HepG2 (cell line): ENCODE measurements around the gene IFT52. TPM values are rescaled to one million over a fixed set of nuclear protein-coding genes. Genes with fewer than 3 reads are reported as not detected.
A peak's percentile ranks its signal among the peaks of the same experiment; 100 is the strongest.

ENCODE experiments used
- CREB1 ChIP-seq, 2 experiments: fragments of 450-650 bp in 1 of 2; IDR thresholded peaks; 2 replicates each; pipeline ENCODE4 v1.6.1; 2016 to 2017; ENCODE audit warnings: control low read depth in 1 of 2, mild to moderate bottlenecking in 1 of 2, missing compliant biosample characterization in 1 of 2, missing genetic modification characterization in 1 of 2
- HOXA9 ChIP-seq: sonication (generic); formaldehyde crosslinking; IDR thresholded peaks from 2 replicates; pipeline ENCODE4 v1.8.1; 2022; ENCODE audit warnings: missing genetic modification reagents, mild to moderate bottlenecking, moderate library complexity, borderline replicate concordance
- LRRFIP1 ChIP-seq: sonication (generic); formaldehyde crosslinking; conservative IDR thresholded peaks from 2 replicates; pipeline ENCODE4 v1.4.0; 2020; ENCODE audit warnings: missing genetic modification reagents
- MEIS1 ChIP-seq: sonication (generic); formaldehyde crosslinking; IDR thresholded peaks from 2 replicates; pipeline ENCODE4 v1.9.0; 2021; ENCODE audit warnings: mild to moderate bottlenecking, missing genetic modification reagents, moderate library complexity, borderline replicate concordance
- NAIF1 ChIP-seq: sonication (generic); formaldehyde crosslinking; IDR thresholded peaks from 2 replicates; pipeline ENCODE4 v1.5.0; 2020; ENCODE audit warnings: mild to moderate bottlenecking, missing genetic modification reagents, borderline replicate concordance
- NBN ChIP-seq: fragments of 450-650 bp; conservative IDR thresholded peaks from 2 replicates; pipeline ENCODE4 v1.6.1; 2017
- NFKBIZ ChIP-seq: IDR thresholded peaks from 2 replicates; pipeline ENCODE4 v1.6.1; 2018; ENCODE audit warnings: missing genetic modification reagents, missing compliant biosample characterization
- PAF1 ChIP-seq: IDR thresholded peaks from 2 replicates; pipeline ENCODE4 v1.6.1; 2016; ENCODE audit warnings: missing genetic modification reagents, missing compliant biosample characterization
- PAX8 ChIP-seq: sonication (generic); formaldehyde crosslinking; IDR thresholded peaks from 2 replicates; pipeline ENCODE4 v1.8.0; 2022; ENCODE audit warnings: mild to moderate bottlenecking, missing genetic modification reagents, borderline replicate concordance
- PAXIP1 ChIP-seq: sonication (generic); formaldehyde crosslinking; conservative IDR thresholded peaks from 2 replicates; pipeline ENCODE4 v1.4.0; 2020; ENCODE audit warnings: mild to moderate bottlenecking, missing genetic modification reagents, moderate library complexity
- SALL1 ChIP-seq: sonication (generic); formaldehyde crosslinking; IDR thresholded peaks from 2 replicates; pipeline ENCODE4 v1.8.0; 2022; ENCODE audit warnings: mild to moderate bottlenecking, missing genetic modification reagents
- TEAD3 ChIP-seq: optimal IDR thresholded peaks from 2 replicates; pipeline ENCODE3; 2016; ENCODE audit warnings: borderline replicate concordance
- XRCC5 ChIP-seq: fragments of 200-400 bp; formaldehyde crosslinking; optimal IDR thresholded peaks from 2 replicates; pipeline ENCODE3; 2017; ENCODE audit warnings: mild to moderate bottlenecking, low read length
- polyA plus RNA-seq, 8 experiments: library from polyadenylated mRNA; depleted of rRNA in 3 of 8; stranded (reverse) in 7 of 8; unstranded in 1 of 8; fragments of >200 nt; fragmentation: Illumina TruSeq in 4 of 8; extraction: Trizol in 4 of 8; gene quantifications; 2 replicates each; pipeline versions ENCODE4 v1.2.1 to v1.2.3, GENCODE V29; 2011 to 2016; ENCODE audit warnings: low read depth in 4 of 8, missing spikeins in 1 of 8, mixed read lengths in 1 of 8; ENCODE audit not compliant: insufficient read depth in 1 of 8
- total RNA-seq, 5 experiments: library from RNA; depleted of rRNA; stranded (reverse); fragments of >200 nt; fragmentation: Illumina TruSeq; extraction: Trizol; gene quantifications; 2 replicates each; pipeline ENCODE4 v1.2.3, GENCODE V29; 2016; ENCODE audit warnings: low read depth in 1 of 5

The IFT52 gene
- total and polyA plus RNA-seq, 2 of the 13 experiments (the other 11 are each of a cell fraction or from before 2014, with no cell fraction given), result 48.0 to 64.0 TPM

- no peak for TF ChIP-seq LRRFIP1
- no peak for TF ChIP-seq PAX8
- no peak for TF ChIP-seq NBN
- no peak for TF ChIP-seq CREB1 (IDR thresholded peaks at IDR 0.05)
- TF ChIP-seq CREB1 (CRISPR knock-in tag; IDR thresholded peaks at IDR 0.05), result no peak
- TF ChIP-seq XRCC5, result peak; percentile 76
- no peak for TF ChIP-seq MEIS1
- TF ChIP-seq PAF1, result no peak
- no peak for TF ChIP-seq NAIF1
- TF ChIP-seq TEAD3 (CRISPR knock-in tag), result peak; percentile 65
- TF ChIP-seq NFKBIZ (CRISPR knock-in tag), result no peak
- no peak for TF ChIP-seq HOXA9 (CRISPR knock-in tag)
- TF ChIP-seq SALL1 (CRISPR knock-in tag), result peak; percentile 63; the same call in 1 of the 2 replicates
- no peak for TF ChIP-seq PAXIP1
These were observed 101.3 kb downstream of the IFT52 start (continued) for GRCh38 chr20:43691928-43692524.
